ENCODE data around the gene C4orf50. TPM values are rescaled to one million over a fixed set of nuclear protein-coding genes. Genes with fewer than 3 reads are reported as not detected.

The C4orf50 gene
- total RNA-seq, 1 donor from 2014 or later = 0.16 TPM

- Histone ChIP-seq H4K20me1 (ENCODE audit: insufficient read depth, low read length) (no peaks in the 10 kb centered on the region), H3K4me3 (ENCODE audit: insufficient read depth, low read depth, low read length) (no peak overlapping the region), H3K79me2 (ENCODE audit: insufficient read depth, low read length) (no peaks in the 10 kb centered on the region), H3K9me3 (ENCODE audit: insufficient read depth, low read depth, low read length) (peaks cover 13% of the 10 kb centered on the region), H3K27ac (ENCODE audit: low read depth, low read length) (no peak overlapping the region), H3K4me1 (ENCODE audit: insufficient read depth, low read length) (no peaks in the 10 kb centered on the region), H3K4me2 (ENCODE audit: low read length) (no peak overlapping the region), H3K36me3 (ENCODE audit: insufficient read depth, low read length) (no peaks in the 10 kb centered on the region), H2AFZ (ENCODE audit: low read depth, low read length) (no peak overlapping the region), H3K9ac (ENCODE audit: low read length) (no peak overlapping the region), H3K27me3 (ENCODE audit: insufficient read depth, low read length) (no peaks in the 10 kb centered on the region)
- TF ChIP-seq CTCF (IDR thresholded peaks at IDR 0.05; ENCODE audit: insufficient read depth, low read depth, low read length) (no peak), EZH2 (IDR thresholded peaks at IDR 0.05; ENCODE audit: insufficient read depth, low read length) (no peak)
- no peak for DNase-seq (ENCODE audit: low read depth)
- H3K36me3 Mint-ChIP-seq (ENCODE audit: low read depth, unreplicated experiment) = peaks cover 6% of the 10 kb centered on the region
- H3K4me1 Mint-ChIP-seq (ENCODE audit: low read depth, unreplicated experiment) = peaks cover 1% of the 10 kb centered on the region
- no peak overlapping the region for H3K27ac Mint-ChIP-seq (ENCODE audit: unreplicated experiment)
- no peak for FAIRE-seq
- H3K4me3 Mint-ChIP-seq (ENCODE audit: unreplicated experiment) = no peak overlapping the region
- H3K9me3 Mint-ChIP-seq (ENCODE audit: unreplicated experiment) = peaks cover 17% of the 10 kb centered on the region
- peaks cover 45% of the 10 kb centered on the region for H3K27me3 Mint-ChIP-seq (ENCODE audit: low read depth, unreplicated experiment)
Observed at GRCh38 chr4:6064383-6064782, 46.2 kb upstream of the C4orf50 start.

DNA sequence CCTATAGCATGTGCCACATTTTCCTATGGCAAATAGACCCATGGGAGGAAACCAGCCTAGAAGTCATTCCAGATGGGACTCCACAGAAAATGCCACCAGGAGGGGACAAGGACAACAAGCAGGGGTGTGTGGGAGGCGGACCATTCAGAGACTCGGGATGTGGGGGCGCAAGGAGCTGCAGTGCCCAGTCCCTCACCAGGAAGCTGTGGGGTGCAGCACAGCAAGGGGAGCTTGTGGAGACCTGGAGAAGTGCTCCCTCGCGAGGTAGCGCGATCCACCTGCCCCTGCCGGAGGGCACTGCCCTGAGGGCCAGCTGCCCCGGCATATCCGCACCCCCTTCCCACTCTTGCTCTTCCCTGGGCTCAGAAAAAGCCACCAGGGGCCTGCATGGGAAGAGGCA lies 45.5 kb upstream of the C4orf50 start:
- no peak overlapping the region for H3K4me3 Mint-ChIP-seq (ENCODE audit: unreplicated experiment)
- Histone ChIP-seq H4K20me1 (ENCODE audit: insufficient read depth, low read length) (no peaks in the 10 kb centered on the region), H3K4me2 (ENCODE audit: low read length) (no peak overlapping the region), H3K79me2 (ENCODE audit: insufficient read depth, low read length) (no peaks in the 10 kb centered on the region), H3K27me3 (ENCODE audit: insufficient read depth, low read length) (no peaks in the 10 kb centered on the region), H3K9me3 (ENCODE audit: insufficient read depth, low read depth, low read length) (peaks cover 19% of the 10 kb centered on the region), H3K4me1 (ENCODE audit: insufficient read depth, low read length) (no peaks in the 10 kb centered on the region), H3K36me3 (ENCODE audit: insufficient read depth, low read length) (no peaks in the 10 kb centered on the region), H3K9ac (ENCODE audit: low read length) (no peak overlapping the region), H2AFZ (ENCODE audit: low read depth, low read length) (no peak overlapping the region), H3K27ac (ENCODE audit: low read depth, low read length) (no peak overlapping the region), H3K4me3 (ENCODE audit: insufficient read depth, low read depth, low read length) (no peak overlapping the region)
- H3K27ac Mint-ChIP-seq (ENCODE audit: unreplicated experiment) = no peak overlapping the region
- H3K27me3 Mint-ChIP-seq (ENCODE audit: low read depth, unreplicated experiment) = peaks cover 42% of the 10 kb centered on the region
- peaks cover 1% of the 10 kb centered on the region for H3K4me1 Mint-ChIP-seq (ENCODE audit: low read depth, unreplicated experiment)
- TF ChIP-seq EZH2 (IDR thresholded peaks at IDR 0.05; ENCODE audit: insufficient read depth, low read length) (no peak), CTCF (IDR thresholded peaks at IDR 0.05; ENCODE audit: insufficient read depth, low read depth, low read length) (no peak)
- H3K36me3 Mint-ChIP-seq (ENCODE audit: low read depth, unreplicated experiment) = peaks cover 6% of the 10 kb centered on the region
- DNase-seq (ENCODE audit: low read depth) (no peak), FAIRE-seq (no peak)
- H3K9me3 Mint-ChIP-seq (ENCODE audit: unreplicated experiment) = peaks cover 23% of the 10 kb centered on the region

DNA sequence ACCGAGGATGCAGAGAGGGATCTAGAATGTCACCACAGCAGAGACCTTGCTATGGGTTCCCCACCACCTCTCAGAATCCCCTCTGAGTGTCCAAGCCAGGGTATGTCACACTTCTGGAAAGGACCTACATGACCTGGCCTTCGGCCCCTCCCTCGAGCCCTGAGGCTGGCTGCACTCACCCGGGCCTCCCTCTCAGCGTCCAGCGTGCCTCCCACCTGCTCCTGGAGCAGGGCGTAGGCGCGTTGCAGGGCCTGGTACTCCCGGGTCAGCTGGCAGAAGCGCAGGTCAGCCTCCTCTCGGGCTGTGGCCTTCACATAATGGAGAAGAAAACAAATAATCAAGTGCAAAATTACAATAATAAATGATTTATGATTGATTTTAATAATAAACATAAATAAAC lies 43.9 kb upstream of the C4orf50 start:
- no peak overlapping the region for H3K4me2 ChIP-seq (ENCODE audit: low read length)
- no peak overlapping the region for H3K27ac ChIP-seq (ENCODE audit: low read depth, low read length)
- TF ChIP-seq EZH2 (IDR thresholded peaks at IDR 0.05; ENCODE audit: insufficient read depth, low read length) (no peak), CTCF (IDR thresholded peaks at IDR 0.05; ENCODE audit: insufficient read depth, low read depth, low read length) (no peak)
- no peak overlapping the region for H3K9ac ChIP-seq (ENCODE audit: low read length)
- Mint-ChIP-seq H3K4me3 (ENCODE audit: unreplicated experiment) (no peak overlapping the region), H3K4me1 (ENCODE audit: low read depth, unreplicated experiment) (peaks cover 1% of the 10 kb centered on the region), H3K27me3 (ENCODE audit: low read depth, unreplicated experiment) (peaks cover 34% of the 10 kb centered on the region), H3K9me3 (ENCODE audit: unreplicated experiment) (peaks cover 30% of the 10 kb centered on the region), H3K27ac (ENCODE audit: unreplicated experiment) (no peak overlapping the region), H3K36me3 (ENCODE audit: low read depth, unreplicated experiment) (peaks cover 6% of the 10 kb centered on the region)
- DNase-seq (ENCODE audit: low read depth) (no peak), FAIRE-seq (no peak)
- no peaks in the 10 kb centered on the region for H3K27me3 ChIP-seq (ENCODE audit: insufficient read depth, low read length)
- H4K20me1 ChIP-seq (ENCODE audit: insufficient read depth, low read length) = no peaks in the 10 kb centered on the region
- H3K79me2 ChIP-seq (ENCODE audit: insufficient read depth, low read length) = no peaks in the 10 kb centered on the region
- H3K4me1 ChIP-seq (ENCODE audit: insufficient read depth, low read length) = no peaks in the 10 kb centered on the region
- H3K36me3 ChIP-seq (ENCODE audit: insufficient read depth, low read length) = no peaks in the 10 kb centered on the region
- no peak overlapping the region for H3K4me3 ChIP-seq (ENCODE audit: insufficient read depth, low read depth, low read length)
- H3K9me3 ChIP-seq (ENCODE audit: insufficient read depth, low read depth, low read length) = peaks cover 29% of the 10 kb centered on the region
- no peak overlapping the region for H2AFZ ChIP-seq (ENCODE audit: low read depth, low read length)

Data from astrocyte (in vitro differentiated cells and primary cell).